ENCODE measurements around the gene LCE3D. TPM values are rescaled to one million over a fixed set of nuclear protein-coding genes. Genes with fewer than 3 reads are reported as not detected.
"Not testable (repeated sequence)": the region's sequence is repeated elsewhere in the genome, so short reads cannot be mapped to it uniquely, and the experiment has no call there.

The LCE3D gene
- total RNA-seq, 8 experiments from 2014 or later: not detected

DNA sequence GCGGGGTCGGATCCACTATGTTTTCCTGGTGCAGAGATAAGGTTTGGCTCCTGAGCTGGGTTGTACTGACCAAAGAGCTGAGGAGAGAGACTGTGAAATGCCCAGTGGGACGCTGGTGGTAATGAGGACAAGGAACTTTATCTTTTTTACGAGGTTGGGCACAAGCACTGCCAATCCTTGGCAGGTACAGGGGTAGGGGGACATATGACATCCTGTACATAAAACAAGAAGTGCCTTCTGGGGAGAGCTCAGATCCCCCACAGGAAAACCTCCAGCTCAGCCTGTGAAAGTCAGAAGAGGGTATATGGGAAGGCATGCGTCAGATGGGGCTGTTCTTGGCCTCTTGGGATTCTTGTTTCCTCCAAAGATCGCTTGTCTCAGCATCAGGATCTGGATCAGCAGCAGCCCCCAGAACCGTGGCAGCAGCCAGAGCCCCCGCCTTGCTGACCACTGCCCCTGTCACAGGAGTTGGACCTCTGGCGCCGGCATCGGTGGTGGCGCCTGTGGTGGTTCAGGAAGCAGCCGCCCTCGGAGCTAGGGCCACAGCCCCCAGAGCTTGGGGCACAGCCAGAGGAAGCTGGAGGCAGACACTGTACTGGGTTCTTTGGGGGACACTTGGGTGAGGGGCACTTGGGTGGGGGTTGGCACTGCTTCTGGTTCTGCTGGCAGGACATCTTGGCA, 14.6 kb downstream of the LCE3D start:
- ATAC-seq (replicated peaks in 6 of 8): no peak
- WGBS, 10 experiments: 0 to 81% (median 16%) methylated on average over 1 to 7 of the region's 14 CpGs; no CpG with 5 or more reads in 3 of the 10 experiments
- Histone ChIP-seq H3K27ac (no peak overlapping the region), H3K4me3 (no peak overlapping the region), H3K4me1 (replicated peaks in 1 of 2) (no peaks in the 10 kb centered on the region)
- in situ Hi-C loops (cut with MboI; ENCODE audit: low pct_unique_long_range_greater_than_20kb in 2 of 9, low sequenced_read_pairs in 9 of 9, unreplicated experiment in 9 of 9): loop anchor here in 1 of 9 experiments (10.0 kb wide), 1 partner anchor 59 kb away; the partner anchor contains the start of gene LCE3A

GRCh38 chr1:152565115-152565514, 15.2 kb downstream of the LCE3D start:
- H3K4me3 ChIP-seq: no peak overlapping the region
- H3K4me1 ChIP-seq (replicated peaks in 1 of 2): no peaks in the 10 kb centered on the region
- no peak for ATAC-seq (replicated peaks in 6 of 8)
- 0 to 78% (median 27%) methylated on average over 1 to 2 of the region's 2 CpGs for WGBS, 10 experiments
- in situ Hi-C loops (cut with MboI; ENCODE audit: low pct_unique_long_range_greater_than_20kb in 2 of 9, low sequenced_read_pairs in 9 of 9, unreplicated experiment in 9 of 9): loop anchor here in 1 of 9 experiments (10.0 kb wide), 1 partner anchor 60 kb away; the partner anchor contains the start of gene LCE3A
- no peak overlapping the region for H3K27ac ChIP-seq

GRCh38 chr1:152548358-152548757, 32.0 kb downstream of the LCE3D start:
- in situ Hi-C loops (cut with MboI; ENCODE audit: low pct_unique_long_range_greater_than_20kb in 2 of 9, low sequenced_read_pairs in 9 of 9, unreplicated experiment in 9 of 9); H3K4me3 ChIP-seq; ATAC-seq (replicated peaks in 6 of 8); H3K4me1 ChIP-seq (replicated peaks in 1 of 2); H3K27ac ChIP-seq: not testable (repeated sequence)
- no CpG with 5 or more reads among the region's 1 CpG for WGBS, 10 experiments

- WGBS, 10 experiments: 0 to 56% (median 15%) methylated on average over 1 of the region's 1 CpG; no CpG with 5 or more reads in 6 of the 10 experiments
- H3K4me1 ChIP-seq (replicated peaks in 1 of 2): no peaks in the 10 kb centered on the region
- no peak for ATAC-seq (replicated peaks in 6 of 8)
- H3K27ac ChIP-seq: no peak overlapping the region
- in situ Hi-C loops (cut with MboI; ENCODE audit: low pct_unique_long_range_greater_than_20kb in 2 of 9, low sequenced_read_pairs in 9 of 9, unreplicated experiment in 9 of 9): no loop called here
- H3K4me3 ChIP-seq: no peak overlapping the region
Measured at GRCh38 chr1:152546704-152547103, 33.6 kb downstream of the LCE3D start.

DNA sequence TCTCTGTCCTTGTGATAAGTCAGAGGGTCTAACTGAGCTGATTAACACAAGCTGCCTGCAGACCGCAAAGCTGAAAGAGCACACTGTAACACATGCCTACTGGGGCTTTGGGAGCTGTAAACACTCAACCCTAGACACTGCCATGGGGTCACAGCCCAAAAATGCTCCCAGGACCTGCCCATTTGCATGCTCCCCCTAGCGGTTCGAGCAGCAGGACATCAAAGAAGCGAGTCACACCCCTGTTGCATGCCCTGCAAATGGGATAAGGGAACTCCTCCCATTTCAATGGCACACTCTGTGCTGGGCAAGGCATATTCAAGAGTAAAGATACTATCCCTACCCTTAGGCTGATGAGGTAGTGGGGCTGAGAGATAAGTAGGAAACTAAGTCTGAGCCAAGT, 36.5 kb downstream of the LCE3D start:
- Histone ChIP-seq H3K27ac (no peak overlapping the region), H3K4me3 (no peak overlapping the region), H3K4me1 (replicated peaks in 1 of 2) (no peaks in the 10 kb centered on the region)
- in situ Hi-C loops (cut with MboI; ENCODE audit: low pct_unique_long_range_greater_than_20kb in 2 of 9, low sequenced_read_pairs in 9 of 9, unreplicated experiment in 9 of 9): no loop called here
- 0 to 40% (median 27%) methylated on average over 1 to 4 of the region's 4 CpGs; no CpG with 5 or more reads in 6 of the 10 experiments for WGBS, 10 experiments
- ATAC-seq (replicated peaks in 6 of 8): peak in 3 of 8 experiments; percentile 32 to 87 (median 86)

- no peak for ATAC-seq (replicated peaks in 6 of 8)
- 0 to 61% (median 36%) methylated on average over 1 to 2 of the region's 2 CpGs; no CpG with 5 or more reads in 1 of the 10 experiments for WGBS, 10 experiments
- no peak overlapping the region for H3K27ac ChIP-seq
- no peak overlapping the region for H3K4me3 ChIP-seq
- H3K4me1 ChIP-seq (replicated peaks in 1 of 2): no peaks in the 10 kb centered on the region
- in situ Hi-C loops (cut with MboI; ENCODE audit: low pct_unique_long_range_greater_than_20kb in 2 of 9, low sequenced_read_pairs in 9 of 9, unreplicated experiment in 9 of 9): no loop called here
Measured at GRCh38 chr1:152539901-152540300, 40.4 kb downstream of the LCE3D start.

GRCh38 chr1:152537496-152537895, 42.8 kb downstream of the LCE3D start:
- 0 to 42% (median 13%) methylated on average over 2 to 4 of the region's 4 CpGs; no CpG with 5 or more reads in 2 of the 10 experiments for WGBS, 10 experiments
- in situ Hi-C loops (cut with MboI; ENCODE audit: low pct_unique_long_range_greater_than_20kb in 2 of 9, low sequenced_read_pairs in 9 of 9, unreplicated experiment in 9 of 9): no loop called here
- peak in 1 of 8 experiments; percentile 20 for ATAC-seq (replicated peaks in 6 of 8)
- no peak overlapping the region for H3K27ac ChIP-seq
- H3K4me1 ChIP-seq (replicated peaks in 1 of 2): no peaks in the 10 kb centered on the region
- no peak overlapping the region for H3K4me3 ChIP-seq

DNA sequence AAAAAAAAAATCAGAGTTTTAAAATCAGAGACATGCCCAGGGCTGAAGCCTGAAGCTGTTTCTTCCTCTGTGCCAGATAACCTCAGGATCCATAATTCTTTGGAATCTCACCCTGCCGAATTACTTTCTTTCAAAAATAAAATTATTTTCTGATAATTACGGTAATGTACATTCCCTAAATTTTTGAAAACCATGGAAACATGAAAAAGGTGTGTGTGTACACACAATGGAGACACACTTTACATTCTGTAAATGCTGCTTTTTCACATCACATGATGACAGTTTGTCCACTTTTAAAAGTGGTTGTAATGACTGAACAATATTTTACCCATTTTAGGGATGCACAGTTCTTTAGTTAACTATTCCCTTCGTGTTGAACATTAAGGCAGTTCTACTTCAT, 44.5 kb downstream of the LCE3D start:
- Histone ChIP-seq H3K4me3 (no peak overlapping the region), H3K4me1 (replicated peaks in 1 of 2) (no peaks in the 10 kb centered on the region), H3K27ac (no peak overlapping the region)
- in situ Hi-C loops (cut with MboI; ENCODE audit: low pct_unique_long_range_greater_than_20kb in 2 of 9, low sequenced_read_pairs in 9 of 9, unreplicated experiment in 9 of 9): no loop called here
- ATAC-seq (replicated peaks in 6 of 8): no peak
- 0 to 77% (median 40%) methylated on average over 1 to 3 of the region's 3 CpGs; no CpG with 5 or more reads in 1 of the 10 experiments for WGBS, 10 experiments

DNA sequence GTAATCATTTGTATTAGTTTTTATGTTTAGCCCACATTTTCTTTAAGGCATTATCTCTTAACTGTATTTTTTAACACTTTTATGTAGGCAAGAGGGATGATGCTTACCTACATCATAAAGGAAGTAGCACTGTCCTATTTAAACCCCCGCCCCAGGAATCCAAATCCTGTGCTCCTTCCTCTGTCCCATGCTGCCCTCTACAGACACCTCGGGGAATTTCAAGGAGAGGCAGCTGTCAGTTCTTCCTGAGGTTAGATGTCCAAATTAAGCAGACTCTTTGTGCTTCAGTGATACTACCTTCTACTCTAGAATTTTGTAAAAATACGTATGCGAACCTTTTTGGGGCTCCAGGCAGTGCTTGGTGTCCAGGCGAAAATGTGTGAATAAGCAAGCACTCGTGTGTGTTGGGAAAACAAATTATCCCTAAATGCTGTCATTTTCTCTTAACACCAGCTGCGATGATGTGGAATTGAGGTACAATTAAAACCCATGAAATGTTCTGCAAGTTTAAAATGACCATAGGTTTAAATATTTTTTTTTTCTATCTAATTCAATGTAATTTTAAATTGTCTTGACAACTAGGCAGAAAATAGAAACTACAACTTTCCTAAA, 46.9 kb downstream of the LCE3D start:
- in situ Hi-C loops (cut with MboI; ENCODE audit: low pct_unique_long_range_greater_than_20kb in 2 of 9, low sequenced_read_pairs in 9 of 9, unreplicated experiment in 9 of 9): no loop called here
- H3K4me1 ChIP-seq (replicated peaks in 1 of 2): no peaks in the 10 kb centered on the region
- no peak overlapping the region for H3K4me3 ChIP-seq
- peak in 3 of 8 experiments; percentile 56 to 64 (median 58) for ATAC-seq (replicated peaks in 6 of 8)
- WGBS, 10 experiments: 0 to 63% (median 35%) methylated on average over 2 to 7 of the region's 7 CpGs
- H3K27ac ChIP-seq: no peak overlapping the region

Other genes with a start within 250 kb of the LCE3D start
- gene FLG2, start 220.5 kb downstream of the LCE3D start, total RNA-seq: 1 to 10 TPM in 1 of 8 experiments, under 1 TPM in 5, not detected in 2; 0.07 to 1.1 (median 0.20) TPM
- under 1 TPM in 4 of 8 experiments, not detected in 4; 0.17 to 0.62 (median 0.35) TPM for gene CRNN, start 166.3 kb downstream of the LCE3D start, total RNA-seq
- 1 to 10 TPM in 1 of 8 experiments, under 1 TPM in 2, not detected in 5; 0.25 to 1.1 (median 0.66) TPM for gene LCE5A, start 69.7 kb downstream of the LCE3D start, total RNA-seq
- gene CRCT1, start 66.0 kb downstream of the LCE3D start, total RNA-seq: not detected
- gene LCE3E, start 13.7 kb downstream of the LCE3D start, total RNA-seq: under 1 TPM in 1 of 8 experiments, not detected in 7; 0.81 TPM
- gene LCE3C, start 19.7 kb upstream of the LCE3D start, total RNA-seq: 1 to 10 TPM in 1 of 8 experiments, not detected in 7; 1.3 TPM
- gene LCE3B, start 33.3 kb upstream of the LCE3D start, total RNA-seq: not detected
- not detected for gene LCE3A, start 42.6 kb upstream of the LCE3D start, total RNA-seq
- gene LCE2D, start 82.9 kb upstream of the LCE3D start, total RNA-seq: not detected
- 1 to 10 TPM in 1 of 8 experiments, not detected in 7; 1.4 TPM for gene LCE2C, start 94.8 kb upstream of the LCE3D start, total RNA-seq
- gene LCE2B, start 105.6 kb upstream of the LCE3D start, total RNA-seq: not detected
- under 1 TPM in 1 of 8 experiments, not detected in 7; 0.62 TPM for gene LCE2A, start 117.8 kb upstream of the LCE3D start, total RNA-seq
- gene LCE4A, start 127.6 kb upstream of the LCE3D start, total RNA-seq: not detected
- gene KPRP, start 177.5 kb upstream of the LCE3D start, total RNA-seq: 1 to 10 TPM in 1 of 8 experiments, under 1 TPM in 5, not detected in 2; 0.20 to 1.8 (median 0.37) TPM
- gene LCE1F, start 194.6 kb upstream of the LCE3D start, total RNA-seq: not detected
- gene LCE1E, start 205.7 kb upstream of the LCE3D start, total RNA-seq: under 1 TPM in 3 of 8 experiments, not detected in 5; 0.23 to 0.95 (median 0.51) TPM
- not detected for gene LCE1D, start 216.2 kb upstream of the LCE3D start, total RNA-seq
- gene LCE1C, start 226.1 kb upstream of the LCE3D start, total RNA-seq: 1 to 10 TPM in 1 of 8 experiments, under 1 TPM in 1, not detected in 6; 0.76 to 1.0 TPM
- under 1 TPM in 3 of 8 experiments, not detected in 5; 0.24 to 0.66 (median 0.25) TPM for gene LCE1B, start 231.5 kb upstream of the LCE3D start, total RNA-seq
- gene LCE1A, start 247.0 kb upstream of the LCE3D start, total RNA-seq: not detected

Measured in motor neuron (in vitro differentiated cells).